ENCODE results near the gene P4HB.

The P4HB gene

DNA sequence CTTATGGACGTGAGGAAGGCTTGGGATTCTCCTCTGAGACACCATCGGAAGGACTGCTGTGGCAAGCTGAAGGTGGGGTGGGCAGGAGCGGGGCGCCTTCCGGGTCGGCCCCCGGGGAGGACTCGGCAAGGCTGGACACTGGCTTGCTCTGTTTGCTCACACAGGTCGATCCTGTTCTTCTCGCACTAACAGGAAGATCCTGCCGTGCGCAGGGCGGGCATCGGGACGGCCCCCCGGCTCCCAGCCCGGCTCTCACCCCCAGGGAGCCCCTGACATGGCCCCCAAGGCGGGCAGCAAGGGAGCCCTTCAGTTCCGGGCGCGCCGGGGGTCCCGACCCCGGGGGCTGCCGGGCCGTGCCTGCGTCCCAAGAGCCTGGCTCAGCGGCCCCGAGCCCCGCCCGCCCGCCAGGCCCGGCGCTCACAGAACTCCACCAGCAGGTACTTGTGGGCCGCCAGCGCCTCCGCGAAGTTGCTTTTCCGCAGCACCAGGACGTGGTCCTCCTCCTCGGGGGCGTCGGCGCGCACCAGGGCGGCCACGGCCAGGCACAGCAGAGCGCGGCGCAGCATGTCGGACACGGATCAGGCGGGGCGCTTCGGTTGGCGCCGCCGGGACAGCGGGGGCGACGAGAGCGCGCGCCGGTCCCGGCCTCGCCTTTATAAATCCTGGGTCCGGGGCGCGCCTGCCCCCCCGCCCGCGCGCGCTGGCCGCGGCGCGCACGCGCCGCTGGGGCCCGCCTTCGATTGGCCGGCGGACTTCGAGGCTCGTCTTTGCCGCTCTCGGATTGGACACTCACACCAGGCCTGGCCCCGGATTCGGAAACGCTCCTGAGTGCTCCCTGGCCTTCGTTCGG is at the start of gene P4HB:
Gene P4HB (minus strand): TSS at position 630 of the 850 bp plus-strand sequence. CDS start 64 bp downstream, at position 566.
- no peak for DNase-seq (ENCODE audit: extremely low read depth in 1 of 2, low read depth in 1 of 2)

DNA sequence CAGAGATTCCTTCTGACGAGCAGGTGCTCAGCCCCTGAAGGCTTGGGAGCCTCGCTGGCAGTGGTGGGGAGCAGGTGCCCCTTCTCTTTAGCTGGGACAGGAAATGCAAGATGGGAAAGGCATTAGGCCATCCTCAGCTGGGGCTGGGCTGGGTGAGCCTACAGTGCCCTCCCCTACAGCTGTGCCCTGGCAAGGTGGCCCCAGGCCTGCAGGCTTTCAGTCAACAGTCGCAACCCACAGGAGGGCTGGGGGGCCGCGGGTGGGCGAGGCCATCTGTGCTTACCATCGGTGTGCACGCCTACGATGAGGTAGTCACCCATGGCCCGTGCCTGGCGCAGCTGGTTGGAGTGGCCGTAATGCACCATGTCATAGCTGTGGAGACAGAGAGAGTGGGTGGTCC is 48.9 kb upstream of the P4HB start:
- DNase-seq (ENCODE audit: extremely low read depth in 1 of 2, low read depth in 1 of 2), result no peak

DNA sequence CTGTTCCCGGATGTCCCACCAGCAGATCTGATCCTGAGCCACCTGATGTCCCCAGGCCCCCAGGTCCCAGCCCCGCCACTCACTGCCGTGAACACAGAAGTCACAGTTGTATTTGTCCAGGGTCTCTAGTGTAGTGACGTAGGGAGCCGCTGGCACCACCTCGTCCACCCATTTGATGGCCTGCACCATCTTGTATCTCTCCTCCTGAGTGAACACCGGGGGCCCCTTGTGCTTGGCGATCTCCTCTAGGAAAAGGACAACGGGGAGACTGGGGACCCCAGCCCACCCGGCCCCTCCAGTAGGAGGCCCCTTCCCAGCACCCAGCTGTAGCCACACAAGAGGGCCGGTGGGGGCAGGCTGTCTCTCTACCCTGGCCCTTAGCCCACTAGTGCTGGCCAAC is 48.5 kb upstream of the P4HB start:
- no peak for DNase-seq (ENCODE audit: extremely low read depth in 1 of 2, low read depth in 1 of 2)

DNA sequence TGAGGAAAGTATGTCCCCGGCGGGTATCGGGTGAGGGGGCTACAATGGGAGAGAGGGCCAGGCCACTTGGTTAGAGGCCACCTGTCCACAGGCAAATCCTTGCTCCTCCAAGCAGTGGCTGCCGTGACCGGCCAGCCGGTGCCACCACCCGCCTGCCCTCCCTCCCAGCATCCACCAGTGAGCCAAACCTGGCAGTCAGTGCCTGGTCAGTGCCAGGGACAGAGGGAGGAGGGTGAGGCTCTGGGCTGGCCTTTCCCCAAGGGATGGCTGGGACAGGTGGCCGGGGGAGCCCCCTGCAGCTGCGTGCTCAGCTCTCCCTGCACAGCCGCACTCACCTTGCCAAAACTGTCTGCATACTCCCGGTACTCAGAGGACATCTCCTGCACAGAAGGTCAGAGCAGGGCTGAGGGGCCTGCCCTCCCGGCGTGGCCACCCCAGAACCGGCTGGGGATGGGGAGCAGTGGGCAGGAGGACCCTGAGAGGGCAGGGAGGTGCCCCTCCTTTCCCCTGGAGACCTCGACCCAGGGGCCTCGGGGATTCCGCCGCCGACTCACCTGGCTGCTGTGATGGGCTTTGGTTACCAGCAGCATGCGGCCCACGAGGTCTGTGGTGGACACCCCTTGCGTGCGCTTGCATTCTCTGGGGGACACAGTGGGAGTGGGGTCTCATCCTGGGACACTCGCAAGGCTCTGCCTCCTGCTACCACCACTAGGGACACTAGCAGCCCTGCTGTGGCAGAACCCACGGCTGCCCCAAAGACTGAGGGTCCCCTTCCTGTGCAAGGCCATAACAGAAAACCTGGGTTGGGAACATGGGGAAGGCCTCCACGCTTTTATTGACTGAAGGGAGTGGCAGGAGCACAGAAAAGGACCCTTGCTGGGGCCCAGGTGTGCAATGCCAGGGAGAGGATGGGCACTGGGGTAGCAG is 47.1 kb upstream of the P4HB start:
- DNase-seq (ENCODE audit: extremely low read depth in 1 of 2, low read depth in 1 of 2), result no peak

DNA sequence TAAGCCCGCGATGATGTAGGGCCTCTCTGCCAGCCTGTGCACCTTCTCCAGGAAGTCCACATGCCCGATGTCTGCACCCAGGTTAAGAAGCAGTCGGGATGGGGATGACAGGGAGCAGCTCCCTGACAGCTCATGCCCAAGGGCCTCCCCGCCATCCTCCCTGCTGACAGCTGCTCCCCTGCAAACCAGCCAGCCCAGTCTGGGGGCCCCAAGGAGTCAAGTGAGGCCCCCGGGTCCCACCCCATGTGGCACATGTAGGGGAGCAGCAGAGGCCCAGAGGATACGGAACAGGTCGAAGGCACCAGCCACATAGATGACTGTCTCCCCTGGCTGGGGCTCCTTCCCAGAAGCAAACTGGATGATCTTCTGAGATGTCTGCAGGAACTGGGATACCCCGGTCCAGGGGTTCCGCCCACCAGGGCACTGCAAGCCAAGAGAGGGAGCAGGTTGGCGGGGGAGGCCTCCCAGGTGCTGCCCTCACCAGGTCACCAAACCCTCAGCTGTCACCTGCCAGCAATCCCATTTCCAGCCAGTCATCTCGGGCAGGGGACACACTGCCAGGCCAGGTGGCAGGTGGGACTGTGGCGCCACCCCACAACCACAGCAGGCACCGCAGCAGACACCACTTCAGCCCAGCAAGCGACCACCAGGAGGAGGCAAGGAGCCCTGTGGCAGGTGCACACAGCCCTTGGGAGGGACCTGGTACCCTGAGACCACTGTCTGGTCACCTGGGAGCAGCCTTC is 46.3 kb upstream of the P4HB start:
- DNase-seq (ENCODE audit: extremely low read depth in 1 of 2, low read depth in 1 of 2), result no peak

DNA sequence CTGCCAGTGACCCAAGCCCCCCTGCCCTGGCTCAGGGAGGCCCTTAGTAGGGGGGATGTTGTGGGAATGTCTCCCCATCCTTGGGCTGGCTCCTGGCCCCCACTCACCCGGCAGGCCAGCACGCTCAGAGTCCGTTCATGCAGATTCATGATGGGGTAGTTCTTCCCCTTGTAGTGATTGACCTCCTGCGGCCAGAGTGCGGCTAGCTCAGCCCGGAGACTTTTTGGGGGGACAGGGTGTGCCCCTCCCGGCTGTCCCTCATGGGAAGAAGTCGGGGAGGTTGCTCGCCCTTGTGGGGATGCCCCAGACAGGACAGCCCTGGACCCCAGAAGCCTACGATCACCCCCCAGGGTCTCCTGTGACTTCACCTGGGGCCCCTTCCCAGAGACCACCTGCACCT is 45.7 kb upstream of the P4HB start:
- DNase-seq (ENCODE audit: extremely low read depth in 1 of 2, low read depth in 1 of 2), result no peak

DNA sequence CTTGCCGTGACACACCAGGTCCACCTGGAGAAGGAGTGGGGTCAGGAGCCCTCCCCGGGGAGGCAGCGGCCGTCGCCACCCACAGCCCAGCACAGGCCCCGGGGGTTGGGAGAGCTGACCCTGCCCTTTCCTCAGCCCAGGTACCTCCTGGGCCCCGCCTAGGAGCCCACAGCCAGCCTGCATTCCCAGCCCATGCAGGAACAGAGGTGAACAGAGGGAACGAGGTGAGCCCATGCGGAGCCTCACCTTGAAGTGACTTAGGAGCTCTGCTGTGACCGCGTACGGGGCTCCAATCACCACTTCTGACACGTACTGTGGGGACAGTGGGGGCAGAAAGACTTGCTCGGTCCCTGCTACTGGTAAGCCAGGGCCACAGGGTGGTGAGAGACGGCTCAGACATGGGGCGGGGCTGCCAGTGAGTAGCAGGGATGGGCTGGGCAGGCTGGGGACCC is 45.1 kb upstream of the P4HB start:
- no peak for DNase-seq (ENCODE audit: extremely low read depth in 1 of 2, low read depth in 1 of 2)

DNA sequence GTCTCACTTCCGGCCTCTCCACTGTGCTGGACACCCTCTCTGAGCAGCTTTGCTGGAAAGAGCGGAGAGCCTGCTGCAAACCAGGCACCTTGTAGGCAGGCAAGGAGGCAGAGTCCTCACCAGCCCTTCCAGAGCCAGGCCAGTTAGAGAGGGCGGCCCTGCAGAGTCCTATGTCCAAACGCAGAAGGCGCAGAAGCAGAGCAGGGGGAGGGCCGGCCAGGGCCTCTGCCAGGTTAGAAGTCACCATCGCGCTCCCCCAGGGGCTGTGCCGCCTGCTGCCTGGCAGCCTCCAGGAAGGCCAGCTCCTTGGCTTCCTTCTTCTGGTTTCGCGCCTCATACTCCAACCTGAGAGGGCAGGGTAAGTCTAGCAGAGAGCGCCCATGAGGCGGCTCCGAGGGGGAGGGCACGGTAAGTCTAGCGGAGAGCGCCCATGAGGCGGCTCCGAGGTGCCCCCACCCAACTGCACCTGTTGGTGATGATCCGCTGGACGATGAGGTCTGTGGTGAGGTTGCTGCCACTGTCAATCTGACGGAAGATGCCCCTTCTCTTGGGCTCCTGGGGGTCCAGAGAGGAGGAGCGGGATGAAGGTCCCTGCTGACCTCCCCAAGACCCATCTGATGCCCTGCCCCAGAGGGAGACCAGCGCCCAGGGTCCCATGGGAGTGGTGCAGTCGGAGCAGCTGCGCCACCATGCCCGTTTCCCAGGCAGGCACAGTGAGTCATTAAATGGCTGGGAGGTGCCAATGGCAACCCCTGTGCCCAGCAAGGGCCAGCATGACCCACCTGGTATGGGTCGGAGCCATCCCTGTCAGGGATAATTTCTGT is 44.5 kb upstream of the P4HB start:
- DNase-seq (ENCODE audit: extremely low read depth in 1 of 2, low read depth in 1 of 2), result no peak

DNA sequence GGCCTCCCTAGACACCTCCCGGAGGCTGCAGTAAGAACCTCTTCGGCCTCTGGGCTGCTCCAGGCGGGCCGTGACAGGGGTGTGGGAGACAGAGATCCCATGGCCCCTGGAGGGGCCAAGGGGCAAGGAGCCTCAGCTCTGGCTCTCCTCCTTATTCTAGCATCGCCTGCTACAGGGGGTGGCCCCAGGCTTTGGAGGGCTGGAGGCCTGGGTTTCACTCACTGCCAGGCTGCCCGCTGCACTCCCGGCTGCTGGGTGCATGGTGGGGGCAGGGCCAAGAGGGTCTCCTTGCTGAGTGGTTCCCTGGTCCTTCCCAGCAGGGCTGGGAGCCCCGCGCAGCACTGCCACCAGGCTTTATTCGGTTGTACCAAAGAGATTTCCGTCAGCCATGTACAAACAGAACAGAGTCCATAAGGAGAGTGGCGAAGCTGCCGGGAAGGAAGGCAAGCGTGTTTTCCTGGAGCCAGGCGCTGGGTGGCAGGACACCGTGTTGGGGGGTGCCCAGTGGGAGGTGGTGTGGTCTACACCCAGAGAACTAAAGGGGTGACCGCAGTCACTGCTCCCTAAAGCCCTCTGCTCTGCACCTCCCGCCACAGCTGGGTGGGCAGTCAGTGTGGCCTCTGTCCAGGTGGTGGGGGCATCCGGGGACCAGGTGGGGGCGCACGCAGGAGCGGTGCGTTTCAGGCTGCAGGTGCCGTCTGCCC is 43.7 kb upstream of the P4HB start:
- no peak for DNase-seq (ENCODE audit: extremely low read depth in 1 of 2, low read depth in 1 of 2)

DNA sequence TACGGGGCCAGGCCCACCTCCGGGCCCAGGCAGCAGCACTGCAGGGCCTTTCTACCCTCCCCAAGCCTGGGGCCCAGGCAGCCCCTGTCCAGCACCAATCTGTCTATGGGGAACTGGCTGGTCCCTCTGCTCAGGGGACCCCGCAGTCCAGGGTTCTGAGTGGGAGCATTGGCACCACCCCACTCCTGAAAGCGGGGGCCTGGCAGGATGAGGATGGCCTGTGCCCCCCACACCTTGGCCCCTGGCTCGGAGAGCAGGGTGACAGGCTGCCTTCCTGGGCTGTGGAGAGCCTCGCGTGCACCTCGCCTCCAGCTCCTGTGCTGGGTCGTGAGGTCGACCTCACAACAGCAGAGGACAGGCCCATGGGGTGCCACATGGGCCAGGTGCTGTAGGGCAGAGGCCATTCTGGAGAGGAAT is 43.1 kb upstream of the P4HB start:
- DNase-seq (ENCODE audit: extremely low read depth in 1 of 2, low read depth in 1 of 2), result no peak

DNA sequence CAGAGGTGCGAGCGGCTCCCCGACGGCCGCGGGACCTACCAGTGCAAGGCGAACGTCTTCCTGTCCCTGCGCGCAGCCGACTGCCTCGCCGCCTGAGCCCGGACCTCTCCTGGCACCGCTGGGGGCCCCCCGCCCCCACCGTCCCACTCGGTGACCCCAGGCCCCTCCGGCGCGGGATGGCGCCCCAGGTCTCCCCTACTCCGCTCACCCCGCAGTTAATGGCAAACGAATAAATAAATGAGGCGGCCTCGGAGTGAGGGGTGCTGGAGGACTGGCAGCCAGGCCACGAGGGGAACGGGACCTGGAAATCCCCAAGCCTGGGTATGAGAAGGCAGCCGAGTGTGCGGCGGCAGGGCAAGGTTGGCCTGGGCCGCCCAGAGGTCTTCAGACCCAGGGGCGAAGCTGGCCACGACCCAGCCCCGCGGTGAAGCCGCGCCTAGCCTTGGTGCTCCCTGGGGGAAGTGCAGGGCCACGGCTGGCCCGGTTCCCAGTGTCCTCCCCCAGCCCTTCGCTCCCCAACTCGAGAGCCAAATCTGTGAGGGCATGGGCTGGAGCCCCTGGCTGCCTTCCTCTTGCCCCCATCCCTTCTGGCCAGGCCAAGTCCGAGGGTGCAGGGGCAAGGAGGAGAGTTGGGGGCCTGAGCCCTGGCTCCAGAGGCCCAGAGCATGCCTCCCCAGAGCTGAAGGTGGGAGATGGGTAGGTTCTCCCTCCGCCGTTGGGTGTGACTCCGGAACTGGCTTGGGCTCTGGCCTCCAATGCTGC is 42.5 kb upstream of the P4HB start:
- no peak for DNase-seq (ENCODE audit: extremely low read depth in 1 of 2, low read depth in 1 of 2)

DNA sequence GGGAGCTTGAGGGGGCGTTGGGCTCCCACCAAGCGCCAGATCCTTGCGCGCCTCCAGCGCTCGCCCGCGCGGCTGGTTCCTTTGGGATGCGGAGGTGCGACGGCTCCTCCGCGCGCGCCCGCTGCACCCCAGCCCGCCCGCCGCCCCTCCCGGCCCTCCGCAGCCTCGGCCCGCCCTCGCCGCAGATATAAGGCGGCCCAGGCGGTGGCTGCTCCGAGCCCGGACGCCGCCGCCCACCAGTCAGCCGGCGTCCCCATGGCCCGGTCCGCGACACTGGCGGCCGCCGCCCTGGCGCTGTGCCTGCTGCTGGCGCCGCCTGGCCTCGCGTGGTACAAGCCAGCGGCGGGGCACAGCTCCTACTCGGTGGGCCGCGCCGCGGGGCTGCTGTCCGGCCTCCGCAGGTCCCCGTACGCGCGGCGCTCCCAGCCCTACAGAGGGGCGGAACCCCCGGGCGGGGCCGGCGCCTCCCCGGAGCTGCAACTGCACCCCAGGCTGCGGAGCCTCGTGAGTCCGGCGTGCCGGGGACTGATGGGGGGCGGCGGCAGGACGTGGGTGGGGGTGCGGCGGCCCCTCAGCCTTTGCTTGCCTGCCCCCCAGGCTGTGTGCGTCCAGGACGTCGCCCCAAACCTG is 41.8 kb upstream of the P4HB start, which contains the start of gene NPB:
Gene NPB (plus strand): TSS at position 216 of the 630 bp plus-strand sequence. CDS start 40 bp downstream, at position 256.
- no peak for DNase-seq (ENCODE audit: extremely low read depth in 1 of 2, low read depth in 1 of 2)

DNA sequence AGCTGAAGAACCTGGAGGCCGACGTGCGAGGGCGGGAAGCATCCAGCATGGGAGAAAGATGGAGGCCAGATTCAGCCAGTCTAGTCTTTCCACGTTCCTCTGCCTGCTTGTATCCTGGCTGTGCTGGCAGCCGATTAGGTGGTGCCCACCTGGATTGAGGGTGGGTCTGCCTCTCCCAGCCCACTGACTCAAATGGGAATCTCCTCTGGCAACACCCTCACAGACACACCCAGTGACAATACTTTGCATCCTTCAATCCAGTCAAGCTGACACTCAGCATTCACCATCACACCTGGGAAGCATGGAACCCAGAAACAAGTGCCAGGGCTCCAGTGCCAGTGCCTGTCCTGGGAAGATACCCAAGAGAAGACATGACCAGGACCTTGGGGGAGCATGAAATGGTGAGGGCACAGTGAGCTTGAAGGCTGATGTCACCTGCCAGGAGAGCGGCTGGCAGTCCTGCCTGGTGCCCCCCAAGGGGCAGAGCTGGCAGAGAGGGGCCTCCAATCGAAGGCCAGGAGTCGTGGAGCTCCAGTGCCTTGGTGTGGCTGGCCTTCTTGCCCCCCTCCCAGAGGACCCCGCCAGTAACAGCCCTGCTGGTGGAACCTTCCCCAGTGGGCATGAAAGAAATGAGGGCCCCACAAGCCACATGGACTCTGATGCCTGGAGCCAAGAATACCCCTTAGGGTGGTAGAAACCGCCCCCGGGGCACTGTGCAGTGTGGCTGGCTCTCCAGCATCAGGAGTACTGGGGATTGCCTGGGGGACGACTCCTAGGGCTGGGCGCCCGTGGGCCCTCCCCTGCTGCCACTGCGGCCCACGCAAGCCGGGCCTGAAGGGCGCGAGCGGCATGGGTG is 41.1 kb upstream of the P4HB start:
- DNase-seq (ENCODE audit: extremely low read depth in 1 of 2, low read depth in 1 of 2), result no peak

DNA sequence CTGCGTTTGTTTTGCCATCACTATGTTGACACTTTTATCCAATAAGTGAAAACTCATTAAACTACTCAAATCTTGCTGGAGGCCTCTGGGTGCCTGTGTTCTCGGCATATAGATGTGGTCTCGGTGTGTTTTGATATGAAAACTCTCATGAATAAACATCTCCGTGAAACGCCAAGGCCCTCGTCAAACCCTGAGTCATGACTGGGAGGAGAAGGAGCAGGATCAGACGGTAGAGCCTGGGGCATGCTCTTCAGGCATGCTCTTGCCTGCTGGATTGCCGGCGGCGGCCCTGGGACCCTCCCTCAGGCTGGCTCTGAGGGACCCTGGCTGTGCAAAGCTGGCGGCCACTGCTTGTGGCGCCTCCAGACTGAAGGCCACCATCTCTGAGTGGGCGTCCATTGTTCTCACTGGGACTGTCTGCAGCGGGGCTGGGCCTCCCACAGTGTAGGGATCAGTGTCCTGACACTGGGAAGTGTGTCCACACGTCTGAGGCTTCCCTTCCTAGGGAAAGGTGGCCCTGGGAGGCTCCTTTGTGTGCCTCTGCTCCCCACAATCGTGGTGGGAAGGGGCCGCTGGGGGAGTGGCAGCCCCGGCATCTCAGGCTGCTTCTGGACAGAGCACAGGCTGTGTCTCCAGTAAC is 40.0 kb upstream of the P4HB start:
- no peak for DNase-seq (ENCODE audit: extremely low read depth in 1 of 2, low read depth in 1 of 2)

DNA sequence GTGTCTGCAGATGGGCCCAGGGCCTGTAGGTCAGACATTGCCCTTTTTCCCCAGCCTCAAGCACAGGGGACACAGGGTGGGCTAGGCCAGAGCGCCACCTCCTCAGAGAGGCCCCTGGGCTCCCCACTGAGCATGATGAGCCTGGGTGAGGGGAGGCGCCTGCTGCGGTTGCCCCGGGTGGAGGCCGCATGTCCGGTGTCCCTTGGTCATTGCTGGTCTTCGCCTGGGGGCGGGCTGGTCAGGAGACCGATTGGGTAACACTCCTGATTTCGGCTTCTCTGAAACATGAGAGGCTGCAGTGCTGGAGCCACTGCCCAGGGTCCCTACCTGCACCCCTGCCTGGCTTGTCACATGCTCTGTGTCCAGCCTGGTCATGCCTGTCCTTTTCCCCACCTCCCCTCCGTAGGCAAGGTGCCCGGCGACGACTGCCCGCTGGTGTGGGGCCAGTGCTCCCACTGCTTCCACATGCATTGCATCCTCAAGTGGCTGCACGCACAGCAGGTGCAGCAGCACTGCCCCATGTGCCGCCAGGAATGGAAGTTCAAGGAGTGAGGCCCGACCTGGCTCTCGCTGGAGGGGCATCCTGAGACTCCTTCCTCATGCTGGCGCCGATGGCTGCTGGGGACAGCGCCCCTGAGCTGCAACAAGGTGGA is 39.3 kb upstream of the P4HB start:
- no peak for DNase-seq (ENCODE audit: extremely low read depth in 1 of 2, low read depth in 1 of 2)

DNA sequence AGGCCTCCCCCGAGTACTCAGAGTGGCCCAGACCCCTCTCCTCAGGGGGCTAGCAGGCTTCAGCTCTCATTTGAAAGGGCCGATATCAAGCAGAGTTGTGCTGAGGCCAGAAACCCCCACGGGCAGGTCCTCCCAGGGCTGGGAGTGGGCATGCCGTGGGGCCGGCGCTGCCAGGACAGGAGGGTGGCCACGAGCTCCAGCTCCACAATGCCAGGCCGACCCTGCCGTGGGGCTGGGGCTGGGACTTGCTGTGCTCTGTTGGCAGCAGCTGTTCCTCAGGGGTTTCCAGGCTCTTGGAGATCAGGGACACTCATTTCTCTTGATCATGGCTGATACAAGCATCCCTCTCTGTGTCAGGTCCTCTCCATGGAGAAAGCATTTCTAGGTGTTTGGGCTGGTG is 38.5 kb upstream of the P4HB start:
- DNase-seq (ENCODE audit: extremely low read depth in 1 of 2, low read depth in 1 of 2), result no peak

All from stimulated activated CD8-positive, alpha-beta memory T cell treated with anti-CD3 and anti-CD28 coated beads, Interleukin-7, amount 100 ng/mL, for 48 hours (primary cell).